ENCODE measurements around the gene MYL1.

Gene MYL1

DNA sequence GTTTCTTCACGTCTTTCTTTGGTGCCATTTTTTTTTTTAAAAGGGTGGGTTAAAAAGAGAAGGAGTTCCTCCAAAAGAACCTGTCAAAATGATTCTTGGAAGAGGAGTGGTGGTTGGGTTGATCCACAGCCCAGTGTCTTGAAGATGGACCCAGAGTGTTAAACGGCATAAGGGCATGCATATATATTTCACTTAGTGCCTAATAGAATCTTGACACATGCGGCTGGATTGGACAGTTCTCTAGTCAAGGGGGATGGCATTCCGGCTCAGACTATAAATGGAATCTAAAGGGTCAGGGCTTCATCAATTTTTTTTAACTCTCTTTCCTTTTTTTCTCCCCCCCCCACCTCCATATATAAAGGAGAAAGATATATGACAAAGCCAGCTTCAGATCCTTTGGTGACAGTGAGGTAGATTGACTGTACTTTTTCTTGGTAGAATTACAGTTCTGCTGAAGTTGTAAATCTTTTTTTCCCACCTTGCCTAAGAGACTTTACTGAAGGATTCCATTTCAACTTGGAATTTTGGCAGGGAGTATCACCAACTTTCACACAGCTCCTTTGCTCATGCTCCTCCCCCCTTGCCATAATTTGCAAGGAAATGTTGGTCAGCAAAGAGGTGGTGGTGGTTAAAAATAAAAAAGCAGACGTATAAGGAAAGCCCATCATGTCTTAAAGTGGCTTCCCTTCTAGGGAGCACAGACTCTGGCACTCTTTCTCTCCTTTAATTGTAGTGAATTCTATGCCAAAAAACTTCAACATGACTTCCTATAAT is at the start of gene MYL1:
Gene MYL1, minus strand, starts transcription at position 160 of the 774 bp plus-strand sequence. Its CDS starts 132 bp downstream, at position 28.
- DNase-seq: no peak

DNA sequence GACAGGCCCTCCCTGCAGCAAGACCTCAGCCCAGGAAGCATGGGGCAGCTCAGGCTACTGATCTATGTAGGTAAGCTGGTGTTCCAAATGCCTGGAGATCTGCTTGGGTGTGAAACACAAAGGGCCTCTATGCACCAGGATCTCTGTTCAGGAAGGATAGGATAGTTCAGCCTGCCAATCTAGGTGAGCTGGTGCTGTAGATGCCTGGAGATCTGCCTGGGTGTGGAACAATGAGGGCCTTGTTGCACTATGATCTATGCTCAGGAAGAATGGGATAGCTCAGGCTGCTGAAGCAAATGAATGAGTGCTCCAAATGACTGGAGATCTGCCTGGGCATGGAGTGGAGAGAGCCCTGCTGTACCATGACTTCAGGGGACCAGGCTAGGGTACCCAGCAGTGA is 48.9 kb upstream of the MYL1 start:
- DNase-seq: no peak

DNA sequence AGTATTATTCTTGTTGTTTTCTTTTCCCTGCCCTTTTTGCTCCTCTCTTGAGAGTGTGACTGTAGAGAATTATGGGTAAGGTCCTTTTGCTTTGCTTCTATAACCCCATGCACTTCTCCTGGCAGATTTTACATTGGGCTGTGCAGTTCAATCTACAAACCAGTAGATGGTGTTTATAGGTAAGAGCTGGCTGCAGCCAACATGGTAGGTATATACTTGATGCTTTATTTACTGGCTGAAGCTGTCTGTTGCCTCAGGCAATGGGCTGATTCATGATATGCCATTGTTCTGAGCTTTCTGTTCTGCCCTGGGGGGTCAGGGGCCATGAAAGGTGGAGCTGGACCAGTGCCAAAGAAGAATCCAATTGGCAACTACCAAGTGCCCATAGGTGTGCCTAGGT is 48.3 kb upstream of the MYL1 start:
- no peak for DNase-seq

DNA sequence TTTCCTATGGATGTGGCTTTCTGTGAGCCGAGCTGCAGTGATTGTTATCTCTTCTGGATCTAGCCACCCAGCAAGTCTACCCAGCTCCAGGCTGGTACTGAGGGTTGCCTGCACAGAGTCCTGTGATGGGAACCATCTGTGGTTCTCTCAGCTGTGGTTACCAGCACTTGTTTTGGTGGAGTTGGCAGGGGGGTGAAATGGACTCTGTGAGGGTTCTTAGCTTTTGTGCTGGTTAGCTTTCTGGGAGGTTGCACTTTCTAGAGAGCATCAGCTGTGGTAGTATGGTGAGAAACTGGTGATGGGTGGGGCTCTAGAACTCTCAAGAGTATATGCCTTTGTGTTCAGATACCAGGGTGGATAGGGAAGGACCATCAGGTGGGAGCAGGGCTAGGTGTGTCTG is 45.4 kb upstream of the MYL1 start:
- no peak for DNase-seq

DNA sequence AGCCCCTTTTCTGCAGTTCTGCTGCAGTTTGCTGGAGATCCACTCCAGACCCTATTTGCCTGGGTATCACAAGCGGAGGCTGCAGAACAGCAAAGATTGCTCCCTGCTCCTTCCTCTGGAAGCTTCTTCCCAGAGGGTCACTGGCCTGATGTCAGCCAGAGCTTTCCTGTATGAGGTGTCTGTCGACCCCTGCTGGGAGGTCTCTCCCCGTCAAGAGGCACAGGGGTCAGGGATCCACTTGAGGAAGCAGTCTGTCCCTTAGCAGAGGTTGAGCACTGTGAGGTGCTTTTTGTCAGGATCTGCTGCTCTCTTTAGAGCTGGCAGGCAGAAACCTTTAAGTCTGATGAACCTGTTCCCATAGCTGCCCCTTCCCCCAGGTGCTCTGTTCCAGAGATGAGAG is 42.0 kb upstream of the MYL1 start:
- no peak for DNase-seq

DNA sequence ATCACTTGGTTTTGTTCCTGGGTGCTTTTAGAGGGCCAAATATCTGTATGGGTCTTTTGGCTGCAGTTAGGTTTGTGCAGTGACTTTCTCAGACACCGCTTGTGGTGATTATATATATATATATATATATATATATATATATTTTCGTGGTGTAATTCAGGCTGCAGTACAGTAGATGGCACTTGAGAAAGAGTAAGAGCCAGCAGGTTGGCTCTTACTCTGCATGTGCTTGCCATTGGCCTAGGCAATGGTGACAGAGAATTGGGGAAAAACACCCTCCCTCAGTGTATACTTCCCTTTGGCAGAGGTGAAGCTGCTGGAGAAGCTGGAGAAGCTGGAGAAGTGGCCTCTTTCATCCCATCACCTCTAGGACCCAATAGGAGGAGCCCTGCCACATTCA is 22.2 kb upstream of the MYL1 start:
- no peak for DNase-seq

DNA sequence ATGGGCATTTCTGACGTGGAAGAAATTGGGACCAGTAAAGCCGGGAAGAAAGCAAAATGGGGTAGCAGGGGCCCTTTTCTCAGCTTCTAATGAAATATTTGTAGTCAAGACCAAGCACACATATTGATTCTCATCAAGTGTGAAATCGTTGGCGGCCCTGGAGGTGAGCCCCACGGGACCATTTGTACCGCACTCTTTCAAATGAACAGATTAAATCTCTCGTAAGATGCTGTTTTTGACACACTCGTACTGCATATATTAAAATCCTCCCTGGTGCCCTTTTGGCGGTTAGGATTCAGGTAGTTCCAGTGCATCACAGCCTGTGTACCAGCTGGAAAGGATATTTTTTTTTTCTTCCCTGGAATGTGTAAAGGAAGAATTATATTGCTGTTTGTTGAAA is 9.9 kb upstream of the MYL1 start:
- no peak for DNase-seq

DNA sequence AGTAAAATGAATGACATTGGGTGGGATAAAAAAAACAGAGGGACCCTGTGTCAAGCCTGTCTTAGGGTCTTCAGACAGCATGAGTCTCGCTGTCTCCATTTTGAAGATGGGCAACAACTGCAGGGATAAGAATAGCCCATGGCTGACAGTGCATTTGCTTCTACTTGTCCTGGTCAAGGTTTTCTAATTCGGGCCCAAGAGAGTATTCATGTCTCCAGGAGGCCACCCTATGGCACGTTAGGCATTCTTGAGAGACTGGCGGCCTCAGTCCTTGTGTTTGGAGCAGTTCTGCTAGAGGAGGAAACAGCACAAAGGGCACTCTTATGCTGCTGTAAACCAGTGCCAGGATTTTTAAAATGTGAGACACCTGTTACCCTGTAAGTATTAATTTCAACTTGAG is 9.5 kb upstream of the MYL1 start:
- no peak for DNase-seq

DNA sequence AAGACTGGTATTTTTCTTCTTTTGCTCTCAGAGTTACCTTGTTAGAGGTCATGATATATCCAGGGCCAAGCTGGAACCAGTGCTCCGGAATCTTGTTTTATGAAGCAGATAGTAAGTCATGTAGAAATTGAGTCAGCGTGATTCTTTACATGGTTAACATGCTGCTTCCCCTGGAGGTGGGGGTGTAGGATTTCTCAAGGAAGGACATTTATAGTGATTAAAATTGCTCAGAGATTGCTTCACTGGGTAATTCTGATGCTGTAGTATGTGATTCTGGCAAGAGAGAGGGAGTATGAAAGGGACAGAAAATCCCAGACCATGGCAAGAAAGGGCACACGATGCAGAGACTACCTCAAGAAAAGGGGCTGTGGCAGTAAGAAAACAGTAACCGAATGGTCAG is 8.0 kb upstream of the MYL1 start:
- DNase-seq: no peak

DNA sequence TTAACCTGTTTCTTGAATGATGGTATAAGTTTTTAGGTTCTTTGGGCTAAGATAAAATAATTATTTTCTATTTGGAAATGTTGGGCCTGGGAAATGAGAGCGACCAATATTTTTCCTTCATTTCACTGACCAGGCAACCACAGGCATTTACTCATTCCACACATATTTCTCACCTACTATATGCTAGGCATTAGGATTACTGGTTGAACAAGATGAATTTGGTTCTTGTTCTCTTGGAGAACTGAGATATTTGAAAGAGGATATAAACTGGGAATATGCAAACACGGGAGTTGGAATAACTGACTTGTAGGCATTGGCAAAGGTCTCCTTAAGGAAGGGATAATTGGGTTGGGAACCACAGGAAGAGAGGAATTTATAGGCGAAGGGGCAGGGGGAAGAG is 3.9 kb upstream of the MYL1 start:
- DNase-seq: no peak

DNA sequence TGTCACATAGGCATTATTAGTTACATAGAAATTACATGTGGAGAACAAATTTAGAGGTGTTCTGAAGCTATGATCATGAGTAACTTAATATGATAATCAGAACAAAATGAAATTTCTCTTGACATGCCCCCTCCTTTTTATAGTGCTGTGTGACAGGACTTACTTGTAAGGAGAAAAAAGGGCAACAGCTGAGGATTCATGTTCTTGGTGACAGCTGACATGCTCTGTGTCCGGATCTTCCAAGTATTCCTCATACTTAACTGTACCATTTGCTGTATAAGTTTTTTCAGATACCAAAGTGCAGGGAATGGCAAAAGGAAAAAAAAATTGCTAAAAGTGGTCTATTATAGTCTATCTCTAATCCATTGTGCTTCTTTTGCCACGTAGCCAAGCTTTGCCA is 3.5 kb upstream of the MYL1 start:
- DNase-seq: no peak

DNA sequence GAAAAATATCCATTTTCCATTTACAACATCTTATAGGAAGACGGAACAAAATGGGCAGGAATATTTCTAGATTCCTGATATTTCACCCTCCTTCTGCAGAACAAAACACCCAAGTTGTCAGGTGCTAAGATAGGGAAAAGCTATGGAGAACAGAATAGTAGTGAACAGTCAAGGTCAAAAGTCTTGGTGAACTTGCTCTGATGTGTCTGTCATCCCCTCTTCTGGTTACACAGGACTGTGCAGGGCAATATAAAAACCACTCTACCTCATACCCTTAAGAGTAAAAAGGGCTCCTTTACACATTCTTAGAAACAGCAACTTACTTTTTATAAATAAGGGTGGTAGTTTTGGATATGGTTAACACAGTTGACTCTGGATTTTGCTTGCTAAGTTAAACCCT is 4.4 kb downstream of the MYL1 start:
- no peak for DNase-seq

DNA sequence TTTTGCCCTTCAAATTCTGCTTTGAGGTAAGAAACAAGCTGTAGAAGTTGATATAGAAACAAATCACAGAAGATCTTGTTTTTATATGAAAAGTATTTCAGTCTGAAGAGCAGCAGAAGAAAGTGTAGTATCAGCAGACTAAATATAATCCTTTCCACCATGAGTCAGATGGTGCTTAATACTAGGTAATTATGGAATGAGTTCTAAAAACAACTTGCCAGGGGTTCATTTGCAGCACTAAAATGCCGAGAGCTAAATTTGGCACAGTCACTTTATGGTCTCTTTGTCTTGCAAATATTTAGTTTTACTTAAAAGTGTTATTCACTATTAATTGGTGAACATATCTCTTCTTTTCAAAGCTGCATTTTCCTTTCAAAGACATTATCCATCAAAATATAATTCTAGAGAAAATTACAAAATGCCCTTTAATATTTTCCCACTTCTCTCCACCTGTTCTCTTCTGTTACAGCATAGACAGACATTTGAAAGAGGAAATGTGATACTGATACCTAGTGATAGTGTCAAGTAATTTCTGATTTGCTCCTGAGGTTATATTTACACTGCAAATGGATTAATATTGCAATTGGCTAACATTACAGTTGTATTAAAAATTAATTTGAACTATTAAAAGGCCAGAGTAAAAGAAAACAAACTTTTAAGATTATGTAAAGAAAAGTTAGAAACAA is 5.3 kb downstream of the MYL1 start:
- DNase-seq: no peak

DNA sequence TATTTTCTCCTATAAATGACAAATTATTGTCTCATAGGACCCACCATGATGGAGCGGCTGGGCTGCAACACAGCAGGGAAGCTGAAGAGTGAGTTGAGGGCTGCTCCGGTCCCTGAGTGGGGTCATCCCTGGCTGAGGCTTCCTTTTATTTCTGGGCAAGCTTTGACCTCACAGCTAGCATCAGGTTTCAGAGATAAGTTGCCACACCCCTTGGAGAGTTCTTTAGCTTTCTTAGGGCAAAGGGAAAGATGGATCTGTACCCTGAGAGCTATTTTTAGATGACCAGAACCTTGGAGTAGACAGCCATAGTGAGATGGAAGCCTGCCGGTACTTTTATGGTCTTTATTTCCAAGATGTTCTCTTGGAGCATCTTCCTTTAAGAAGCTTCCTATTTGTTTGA is 11.5 kb downstream of the MYL1 start:
- no peak for DNase-seq

DNA sequence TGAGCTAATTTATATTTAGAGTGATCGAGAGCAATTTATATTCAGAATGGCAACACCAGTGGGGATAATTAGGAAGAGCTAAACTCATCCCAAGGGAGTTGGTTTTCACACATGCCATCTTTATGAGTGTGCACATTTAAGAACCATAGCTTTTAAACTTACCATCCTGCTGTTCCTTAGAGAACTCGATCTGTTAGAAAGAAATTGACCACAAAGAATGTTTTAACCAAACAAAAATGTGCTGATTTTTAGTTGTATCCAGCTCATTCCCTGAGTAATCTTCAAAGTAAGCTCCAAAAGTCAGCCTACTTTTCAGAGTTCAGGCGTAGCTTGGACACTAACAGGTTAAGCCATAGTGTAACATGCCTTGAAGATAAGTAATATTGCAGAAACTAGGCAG is 12.6 kb downstream of the MYL1 start:
- DNase-seq: no peak

DNA sequence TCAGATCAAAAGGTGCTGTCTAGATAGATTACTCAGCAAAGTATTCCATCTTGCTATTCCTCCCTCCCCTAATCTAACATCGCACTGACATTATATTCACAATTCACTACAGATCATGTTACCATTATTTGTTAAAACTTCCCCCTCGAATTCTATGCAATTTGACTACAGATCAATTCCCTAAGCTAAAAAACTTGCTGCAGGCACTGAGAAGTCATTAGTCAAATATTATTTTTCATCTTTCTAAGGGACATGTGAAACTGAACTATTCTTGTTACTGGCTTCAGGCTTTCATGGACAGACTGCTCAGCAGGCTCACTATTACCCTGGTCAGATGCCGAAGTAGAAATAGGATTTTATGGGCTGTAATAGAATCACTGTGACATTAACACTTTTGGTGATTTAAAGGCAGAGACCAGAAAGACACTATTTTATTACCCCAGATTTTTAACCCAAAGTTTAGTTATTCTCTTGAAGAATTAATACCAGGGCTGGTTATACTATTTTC is 15.1 kb downstream of the MYL1 start:
- no peak for DNase-seq

DNA sequence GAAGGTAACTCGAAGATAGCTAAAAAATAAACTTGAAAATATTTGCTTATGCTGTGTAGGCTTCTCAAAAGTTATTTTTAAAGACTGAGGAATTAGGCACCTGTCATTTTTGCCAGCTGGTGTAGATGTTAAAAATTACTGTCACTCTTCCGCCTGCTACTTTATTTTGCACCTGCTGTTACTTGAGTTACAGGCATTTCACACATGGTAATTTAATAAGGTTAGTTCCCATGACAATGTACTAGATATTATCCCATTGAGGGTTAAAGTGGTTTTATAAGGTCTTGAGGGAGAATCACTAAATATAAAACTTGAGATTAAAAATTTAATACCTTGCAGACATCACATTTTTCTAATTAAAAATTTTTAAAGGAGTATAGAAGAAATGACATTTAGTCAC is 26.6 kb downstream of the MYL1 start:
- DNase-seq: no peak

DNA sequence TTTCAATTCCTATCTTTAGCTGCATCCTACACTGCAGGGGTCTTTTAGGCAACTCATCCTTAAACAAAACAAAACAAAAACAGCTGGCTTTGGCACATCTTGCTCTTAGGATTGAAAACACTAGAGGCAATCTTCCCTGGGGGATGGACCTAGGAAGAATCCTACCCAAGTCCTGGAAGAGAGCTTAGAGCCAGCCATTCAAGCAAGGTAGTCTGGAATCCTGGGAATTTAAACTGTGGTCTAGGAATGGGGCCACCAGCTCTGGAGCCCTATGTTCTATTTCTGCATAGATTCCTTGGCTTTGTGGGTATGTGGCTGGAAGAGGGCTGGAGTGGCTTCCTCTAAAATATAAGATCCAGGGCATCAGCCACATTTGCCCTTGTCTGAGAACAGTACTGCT is 27.7 kb downstream of the MYL1 start:
- DNase-seq: no peak

DNA sequence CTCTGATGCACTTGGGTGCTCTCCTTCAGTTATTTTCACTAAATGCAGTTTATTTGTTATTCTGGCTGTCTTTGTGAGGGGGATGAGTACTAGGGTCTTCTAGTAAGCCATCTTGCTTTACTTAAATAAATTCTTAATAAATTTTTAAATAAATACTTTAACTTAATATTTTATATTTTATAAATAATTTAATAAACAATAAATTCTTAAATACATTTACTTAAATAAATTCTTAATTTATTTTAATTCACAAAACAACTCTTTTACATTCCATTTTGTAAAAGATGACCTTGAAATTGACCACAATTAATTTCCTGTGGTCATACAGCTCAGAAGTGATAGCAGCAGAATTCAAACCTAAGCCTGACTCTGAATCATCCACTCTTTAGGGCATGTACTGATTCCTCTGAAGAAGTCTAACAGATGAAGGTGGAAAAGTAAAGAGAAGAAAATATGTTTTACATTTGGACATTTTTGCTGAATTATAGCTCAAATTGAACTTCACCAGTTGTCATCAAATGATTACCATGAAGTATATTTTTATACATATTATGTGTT is 28.8 kb downstream of the MYL1 start:
- no peak for DNase-seq

DNA sequence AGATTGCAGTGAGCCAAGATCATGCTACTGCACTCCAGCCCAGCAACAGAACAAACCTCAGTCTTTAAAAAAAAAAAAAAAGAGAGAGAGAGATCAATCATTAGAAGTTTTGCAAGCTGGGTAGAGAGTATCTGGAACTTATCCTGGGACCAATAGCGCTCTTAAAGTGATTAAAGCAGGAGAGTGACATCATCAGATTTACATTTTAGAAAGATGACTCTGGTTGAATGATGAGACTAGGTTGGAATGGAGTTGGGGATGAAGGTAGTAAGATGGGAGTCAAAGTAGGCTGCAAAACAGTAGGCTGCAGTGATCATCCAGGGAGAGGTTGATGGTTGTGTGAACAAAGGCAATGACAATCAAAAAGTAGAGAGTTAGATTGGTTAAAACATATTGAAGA is 37.8 kb downstream of the MYL1 start:
- no peak for DNase-seq

DNA sequence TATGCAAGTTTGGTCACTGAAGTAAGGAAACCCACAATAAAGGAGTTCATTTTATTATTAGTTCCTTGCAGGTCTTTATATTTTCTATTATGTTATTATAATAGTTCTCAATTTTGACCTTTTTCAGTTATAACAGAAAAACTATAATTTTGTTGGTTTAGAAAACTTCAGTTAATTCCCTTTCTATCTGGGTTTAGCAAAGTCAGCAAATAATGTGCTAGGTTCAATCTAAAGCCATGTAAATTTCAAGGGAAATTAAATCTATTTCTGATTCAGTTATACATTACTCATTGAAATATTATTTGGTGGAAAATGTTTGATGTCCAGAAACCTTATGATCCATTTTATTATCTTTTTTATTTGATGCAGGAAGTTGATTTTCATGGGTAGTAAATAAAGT is 43.7 kb downstream of the MYL1 start:
- no peak for DNase-seq

DNA sequence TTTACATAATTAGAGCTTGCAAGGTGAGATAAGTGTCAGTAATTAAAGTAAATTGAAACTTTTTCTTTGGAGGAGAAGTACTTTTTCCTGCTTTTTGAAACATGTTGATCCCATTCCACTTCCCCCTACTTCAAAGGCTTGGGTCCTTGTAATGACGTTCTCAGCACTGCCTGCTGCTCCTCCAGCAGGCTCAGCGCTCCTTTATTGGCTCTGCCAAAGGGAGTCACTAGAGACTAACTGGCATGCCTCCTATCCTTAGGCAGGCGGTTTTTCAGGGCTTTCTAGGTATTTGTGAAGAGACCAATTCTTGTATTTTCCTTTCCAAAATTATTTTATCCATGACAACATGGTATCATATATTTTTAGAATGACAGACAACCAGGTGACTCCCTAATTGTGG is 45.8 kb downstream of the MYL1 start:
- no peak for DNase-seq

DNA sequence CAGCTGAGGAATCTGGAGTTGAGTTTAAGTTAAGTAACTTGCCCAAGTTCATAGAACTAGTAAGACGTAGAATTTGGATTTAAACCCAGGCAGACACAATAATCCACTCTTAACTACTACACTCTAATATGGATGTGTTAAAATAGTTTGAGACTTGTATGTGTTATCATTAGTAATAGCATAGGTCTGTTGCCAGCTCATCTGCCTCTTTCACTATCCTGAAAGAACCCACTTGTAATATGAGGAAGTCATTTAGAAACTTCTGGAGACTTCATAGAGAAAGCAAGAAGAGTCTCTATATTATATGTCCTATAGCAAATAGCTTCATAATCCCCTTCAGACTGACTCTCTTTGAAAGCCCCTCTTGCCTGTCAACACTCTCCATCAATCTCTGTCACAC is 46.7 kb downstream of the MYL1 start:
- DNase-seq: no peak

DNA sequence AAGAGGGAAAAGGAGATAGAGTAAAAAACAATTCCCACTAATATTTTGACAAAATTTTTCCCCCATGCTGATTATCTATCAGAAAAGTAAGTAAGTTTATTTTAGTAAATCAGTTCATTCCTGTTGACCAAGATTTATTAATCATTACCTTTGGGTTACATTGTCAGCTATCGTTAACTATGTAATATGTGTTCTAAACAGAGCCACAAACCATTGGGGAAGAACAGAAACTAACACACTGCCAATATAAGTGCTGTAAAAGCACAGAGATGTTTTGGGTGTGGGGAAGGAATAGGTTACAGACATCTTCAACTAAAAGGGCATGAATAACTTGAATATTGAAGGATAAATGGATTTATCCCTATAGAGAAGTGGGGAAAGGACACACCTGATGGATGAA is 47.3 kb downstream of the MYL1 start:
- DNase-seq: no peak

Data from activated gamma-delta T cell treated with Interleukin-2 at 50 U/mL for 16 hours (primary cell).